HepG2 (cell line): Measurements from ENCODE around the gene DNAJC11. TPM values are rescaled to one million over a fixed set of nuclear protein-coding genes. Genes with fewer than 3 reads are reported as not detected.

Experiments
- AGO2 ChIP-seq: fragments of 200-400 bp; formaldehyde crosslinking; optimal IDR thresholded peaks from 2 replicates; pipeline ENCODE3; 2017; ENCODE audit warnings: mild to moderate bottlenecking, low read depth, low read length, moderate library complexity
- ATF3 ChIP-seq: sonication (generic); formaldehyde crosslinking; IDR thresholded peaks from 2 replicates; pipeline ENCODE4 v1.4.0; 2020; ENCODE audit warnings: missing genetic modification reagents
- ELF3 ChIP-seq: IDR thresholded peaks from 2 replicates; pipeline ENCODE4 v1.6.1; 2016; ENCODE audit warnings: missing genetic modification reagents, missing compliant biosample characterization
- EP300 ChIP-seq, 3 experiments: sonication (generic) in 1 of 3; formaldehyde crosslinking in 1 of 3; IDR thresholded peaks; 2 replicates each; pipeline versions ENCODE4 v1.5.1 to v1.6.1; 2011 to 2020; ENCODE audit warnings: low read depth in 2 of 3, low read length in 2 of 3, borderline replicate concordance in 1 of 3, improper control_type of control experiment in 1 of 3, mild to moderate bottlenecking in 1 of 3, missing genetic modification reagents in 1 of 3, moderate library complexity in 1 of 3
- FOXK2 ChIP-seq: fragments of 450-650 bp; IDR thresholded peaks from 2 replicates; pipeline ENCODE4 v1.6.1; 2016
- JUNB ChIP-seq: sonication (generic); formaldehyde crosslinking; IDR thresholded peaks from 2 replicates; pipeline ENCODE4 v1.8.0; 2022; ENCODE audit warnings: missing genetic modification reagents, mild to moderate bottlenecking, borderline replicate concordance
- NAIF1 ChIP-seq: sonication (generic); formaldehyde crosslinking; IDR thresholded peaks from 2 replicates; pipeline ENCODE4 v1.5.0; 2020; ENCODE audit warnings: mild to moderate bottlenecking, missing genetic modification reagents, borderline replicate concordance
- POLR2A ChIP-seq, 2 experiments: IDR thresholded peaks; 2 replicates each; pipeline ENCODE4 v1.6.1; 2011; ENCODE audit warnings: low read depth in 2 of 2, low read length in 2 of 2, mild to moderate bottlenecking in 1 of 2, moderate library complexity in 1 of 2; ENCODE audit not compliant: insufficient read depth in 1 of 2
- TBX3 ChIP-seq: fragments of 450-650 bp; IDR thresholded peaks from 2 replicates; pipeline ENCODE4 v1.6.1; 2017; ENCODE audit warnings: antibody characterized with exemption, mild to moderate bottlenecking, inconsistent platforms, borderline replicate concordance
- TEAD3 ChIP-seq: optimal IDR thresholded peaks from 2 replicates; pipeline ENCODE3; 2016; ENCODE audit warnings: borderline replicate concordance
- ZNF124 ChIP-seq: sonication (generic); formaldehyde crosslinking; IDR thresholded peaks from 2 replicates; pipeline ENCODE4 v1.4.0; 2020; ENCODE audit warnings: missing genetic modification reagents
- ZNF274 ChIP-seq: sonication (generic); formaldehyde crosslinking; IDR thresholded peaks from 2 replicates; pipeline ENCODE4 v1.5.1; 2020; ENCODE audit warnings: mild to moderate bottlenecking, missing genetic modification reagents
- ZNF318 ChIP-seq: sonication (generic); formaldehyde crosslinking; IDR thresholded peaks from 2 replicates; pipeline ENCODE4 v1.4.0; 2020; ENCODE audit warnings: mild to moderate bottlenecking, missing genetic modification reagents
- ZNF605 ChIP-seq: sonication (generic); formaldehyde crosslinking; IDR thresholded peaks from 2 replicates; pipeline ENCODE4 v1.8.0; 2022; ENCODE audit warnings: mild to moderate bottlenecking, missing genetic modification reagents
- ZNF7 ChIP-seq: IDR thresholded peaks from 2 replicates; pipeline ENCODE4 v1.6.1; 2016; ENCODE audit warnings: missing biosample characterization, missing genetic modification reagents
- ZNF770 ChIP-seq: sonication (generic); formaldehyde crosslinking; IDR thresholded peaks from 2 replicates; pipeline ENCODE4 v1.5.0; 2020; ENCODE audit warnings: mild to moderate bottlenecking, missing genetic modification reagents
- ZNF780A ChIP-seq: sonication (generic); formaldehyde crosslinking; IDR thresholded peaks from 2 replicates; pipeline ENCODE4 v1.8.0; 2022; ENCODE audit warnings: mild to moderate bottlenecking, missing genetic modification reagents, moderate library complexity
- ZNF83 ChIP-seq: sonication (generic); formaldehyde crosslinking; IDR thresholded peaks from 2 replicates; pipeline ENCODE4 v1.4.0; 2020; ENCODE audit warnings: missing genetic modification reagents, mild to moderate bottlenecking, borderline replicate concordance
- polyA plus RNA-seq, 8 experiments: library from polyadenylated mRNA; depleted of rRNA in 3 of 8; stranded (reverse) in 7 of 8; unstranded in 1 of 8; fragments of >200 nt; fragmentation: Illumina TruSeq in 4 of 8; extraction: Trizol in 4 of 8; gene quantifications; 2 replicates each; pipeline versions ENCODE4 v1.2.1 to v1.2.3, GENCODE V29; 2011 to 2016; ENCODE audit warnings: low read depth in 4 of 8, missing spikeins in 1 of 8, mixed read lengths in 1 of 8; ENCODE audit not compliant: insufficient read depth in 1 of 8
- total RNA-seq, 5 experiments: library from RNA; depleted of rRNA; stranded (reverse); fragments of >200 nt; fragmentation: Illumina TruSeq; extraction: Trizol; gene quantifications; 2 replicates each; pipeline ENCODE4 v1.2.3, GENCODE V29; 2016; ENCODE audit warnings: low read depth in 1 of 5

Gene DNAJC11
- total and polyA plus RNA-seq, 2 of the 13 experiments (the other 11 are each of a cell fraction or from before 2014, with no cell fraction given) = 25.1 to 47.6 TPM

- TF ChIP-seq ZNF318 = 0 out of 2 replicates have a peak, but pooled peaks have one; percentile 43
- no peak for TF ChIP-seq NAIF1
- no peak for TF ChIP-seq ZNF770 (CRISPR knock-in tag)
- TF ChIP-seq ELF3 (CRISPR knock-in tag) = peak; percentile 37; the same call in 1 of the 2 replicates
- no peak for TF ChIP-seq ZNF124
- no peak for TF ChIP-seq ZNF780A (CRISPR knock-in tag)
- 0 out of 4 replicates have a peak, but pooled peaks of 1 of the 2 experiments have one; percentile 17 for TF ChIP-seq POLR2A (IDR thresholded peaks at IDR 0.05; ENCODE audit: insufficient read depth in 1 of 2, low read depth in 2 of 2, low read length in 2 of 2)
- TF ChIP-seq EP300 (IDR thresholded peaks at IDR 0.05; ENCODE audit: low read depth in 2 of 2, low read length in 2 of 2) = 0 out of 4 replicates have a peak, but pooled peaks of 1 of the 2 experiments have one; percentile 24
- no peak for TF ChIP-seq EP300 (CRISPR knock-in tag; IDR thresholded peaks at IDR 0.05; ENCODE audit: borderline replicate concordance)
- 0 out of 2 replicates have a peak, but pooled peaks have one; percentile 4 for TF ChIP-seq TBX3
- TF ChIP-seq JUNB (CRISPR knock-in tag) = peak; percentile 67; the same call in 1 of the 2 replicates
- peak; percentile 67; the same call in 1 of the 2 replicates for TF ChIP-seq ATF3 (CRISPR knock-in tag)
- no peak for TF ChIP-seq ZNF83 (CRISPR knock-in tag)
- no peak for TF ChIP-seq ZNF274
- TF ChIP-seq FOXK2 = peak; percentile 45
- no peak for TF ChIP-seq ZNF605 (CRISPR knock-in tag)
- peak; percentile 99 for TF ChIP-seq TEAD3 (CRISPR knock-in tag)
- TF ChIP-seq ZNF7 (CRISPR knock-in tag) = no peak
- TF ChIP-seq AGO2 = no peak
Observed at GRCh38 chr1:6724517-6725141, 23.0 kb upstream of the DNAJC11 start (continued).
